Measurements from ENCODE around the gene WRAP73.

WRAP73 gene

GRCh38 chr1:3649342-3650247, at the start of gene WRAP73:
Gene WRAP73, minus strand, starts transcription at chr1:3650103. Its CDS starts 104 bp downstream, at chr1:3649999.
- peak; percentile 93 for DNase-seq

GRCh38 chr1:3699596-3699995, 49.7 kb upstream of the WRAP73 start:
- no peak for DNase-seq

- DNase-seq: no peak
Observed at GRCh38 chr1:3698660-3699408, 48.9 kb upstream of the WRAP73 start.

DNA sequence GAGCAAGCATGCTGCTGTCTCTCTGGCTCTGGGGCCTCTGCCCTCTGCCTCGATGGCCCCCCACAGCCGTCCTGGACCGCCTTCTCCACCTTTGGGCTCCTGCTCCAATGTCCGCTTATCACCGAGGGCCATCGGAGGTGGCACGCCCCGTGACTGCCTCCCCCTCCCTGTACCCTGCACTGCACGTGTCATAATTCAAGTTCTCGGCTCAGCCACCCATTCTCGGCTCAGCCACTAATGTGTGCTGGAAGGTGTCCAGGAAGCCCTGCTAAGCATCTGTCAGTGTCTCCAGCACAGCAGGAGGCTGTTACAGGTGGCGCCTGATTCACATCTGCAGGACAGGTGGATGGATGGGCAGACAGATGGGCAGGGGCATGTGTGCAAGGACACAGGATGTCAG, 47.9 kb upstream of the WRAP73 start:
- DNase-seq: no peak

- no peak for DNase-seq
Observed at GRCh38 chr1:3697104-3697503, 47.2 kb upstream of the WRAP73 start.

GRCh38 chr1:3696689-3697088, 46.8 kb upstream of the WRAP73 start:
- DNase-seq: no peak

DNA sequence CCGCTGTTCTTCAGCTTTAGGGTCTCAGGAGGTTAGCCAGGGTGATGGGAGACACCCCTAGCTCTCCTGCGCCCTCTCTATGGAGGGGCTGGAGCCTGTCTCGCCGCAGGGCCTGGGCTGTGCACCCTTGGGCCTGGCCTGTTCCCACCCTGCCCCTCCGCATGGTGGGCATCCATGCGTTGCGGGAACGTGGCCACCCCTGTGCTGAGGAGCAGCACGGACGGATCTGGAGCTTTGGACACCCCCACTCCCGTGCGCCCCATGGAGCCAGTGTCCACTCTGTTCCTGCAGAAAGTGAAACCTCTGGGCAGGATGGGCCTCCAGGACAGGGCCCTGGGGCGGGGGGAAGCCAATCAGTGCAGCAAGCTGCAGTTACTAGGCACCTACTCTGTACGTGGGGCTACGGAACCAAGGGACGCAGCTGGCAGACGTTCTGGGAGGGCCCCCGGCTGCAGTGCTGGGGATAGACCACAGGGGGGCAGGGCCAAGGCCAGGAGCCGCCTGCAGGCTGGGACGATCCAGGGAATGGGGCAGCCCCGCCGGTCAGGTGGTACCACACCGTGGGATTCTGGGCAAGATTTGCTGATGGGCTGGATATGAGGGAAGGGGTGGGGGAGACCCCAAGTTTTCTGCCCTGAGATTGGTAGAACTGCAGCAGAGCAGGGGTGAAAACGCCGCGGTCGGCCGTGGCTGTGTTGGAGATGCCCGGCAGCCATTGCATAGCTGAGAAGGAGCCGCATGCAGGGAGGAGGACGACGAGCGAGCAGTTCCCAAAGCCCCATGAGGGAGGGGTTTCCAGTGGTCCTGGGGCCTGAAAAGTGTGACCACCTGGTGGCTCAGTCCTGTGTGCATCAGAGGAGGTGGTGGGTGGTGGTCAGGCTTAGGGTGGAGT, 45.7 kb upstream of the WRAP73 start:
- DNase-seq: peak; percentile 6

DNA sequence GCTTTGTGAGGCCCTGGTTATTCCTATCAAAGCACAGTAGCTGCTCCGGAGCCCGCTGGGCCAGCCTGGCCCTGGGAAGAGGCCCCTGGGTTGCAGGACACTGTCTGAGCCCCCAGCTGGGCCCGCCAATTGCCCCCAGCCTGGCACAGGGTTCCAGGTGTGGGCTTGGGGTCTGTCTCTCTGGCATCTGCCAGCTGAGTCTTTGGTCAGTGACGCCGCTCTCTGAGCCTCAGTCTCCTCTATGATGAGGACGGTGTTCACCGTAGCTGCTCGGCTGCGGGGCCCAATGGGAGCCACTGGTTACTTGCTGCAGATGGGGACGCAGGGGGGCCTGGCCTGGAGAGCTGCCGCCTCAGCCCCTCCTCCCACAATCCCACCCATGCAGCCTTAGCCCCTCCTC, 43.4 kb upstream of the WRAP73 start:
- DNase-seq: no peak

GRCh38 chr1:3692598-3692997, 42.7 kb upstream of the WRAP73 start:
- no peak for DNase-seq

DNA sequence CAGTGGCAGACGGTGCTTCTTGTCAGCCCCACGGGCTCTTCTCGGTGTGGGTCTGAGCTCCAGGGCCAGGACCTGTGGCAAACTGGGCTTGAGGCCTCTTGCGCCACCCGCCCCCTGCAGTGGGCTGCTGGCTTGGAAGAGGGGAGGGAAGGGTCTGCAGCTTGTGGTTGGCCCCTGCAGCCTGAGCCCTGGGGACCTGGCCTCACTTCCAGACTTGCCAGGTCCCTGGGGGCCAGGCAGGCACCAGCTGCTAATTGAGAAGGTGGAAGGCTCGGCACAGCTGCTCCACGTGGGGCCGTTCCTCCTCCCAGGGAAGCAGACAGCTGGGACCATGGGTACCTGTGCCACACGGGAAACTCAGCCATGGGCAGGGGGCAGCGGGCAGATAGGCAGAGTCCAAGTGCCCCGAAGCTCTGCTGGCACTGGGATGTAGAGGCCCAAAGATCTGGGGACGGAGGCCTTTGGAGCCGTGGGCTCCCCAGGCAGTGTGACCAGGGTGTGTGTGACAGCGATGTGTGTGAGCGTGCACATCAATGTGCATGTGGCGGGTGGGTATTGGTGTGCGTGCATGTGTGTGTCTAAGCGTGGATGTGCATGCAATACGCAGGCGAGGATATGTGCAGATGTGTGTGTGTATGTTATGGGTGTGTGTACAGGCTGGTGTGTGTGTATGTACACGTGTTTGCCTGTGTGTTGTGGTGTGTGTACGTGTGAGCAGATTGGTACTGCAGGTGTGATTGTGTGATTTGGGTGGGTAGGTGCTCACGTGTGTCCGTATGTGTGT, 41.7 kb upstream of the WRAP73 start:
- no peak for DNase-seq

DNA sequence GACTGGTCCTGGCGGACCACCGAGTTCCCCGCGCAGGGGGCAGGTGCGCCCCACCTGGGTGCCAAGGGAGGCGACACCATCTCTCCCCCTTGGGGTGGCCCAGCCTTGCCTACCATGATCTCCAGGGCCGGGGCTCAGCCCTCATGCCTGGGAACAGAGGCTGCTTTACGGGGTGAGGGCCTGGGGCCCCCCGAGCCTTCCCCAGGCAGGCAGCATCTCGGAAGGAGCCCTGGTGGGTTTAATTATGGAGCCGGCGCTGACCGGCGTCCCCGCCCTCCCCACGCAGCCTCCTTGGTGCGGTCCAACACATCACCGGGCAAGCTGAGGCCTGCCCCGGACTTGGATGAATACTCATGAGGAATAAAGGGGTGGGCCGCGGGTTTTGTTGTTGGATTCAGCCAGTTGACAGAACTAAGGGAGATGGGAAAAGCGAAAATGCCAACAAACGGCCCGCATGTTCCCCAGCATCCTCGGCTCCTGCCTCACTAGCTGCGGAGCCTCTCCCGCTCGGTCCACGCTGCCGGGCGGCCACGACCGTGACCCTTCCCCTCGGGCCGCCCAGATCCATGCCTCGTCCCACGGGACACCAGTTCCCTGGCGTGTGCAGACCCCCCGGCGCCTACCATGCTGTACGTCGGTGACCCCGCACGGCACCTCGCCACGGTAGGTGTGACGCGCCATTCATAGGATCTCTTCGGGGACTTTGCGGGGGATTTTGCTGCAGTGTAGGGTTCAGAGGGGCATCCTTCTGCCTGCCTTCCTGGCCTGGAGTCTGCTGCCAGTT, 40.6 kb upstream of the WRAP73 start:
- no peak for DNase-seq

DNA sequence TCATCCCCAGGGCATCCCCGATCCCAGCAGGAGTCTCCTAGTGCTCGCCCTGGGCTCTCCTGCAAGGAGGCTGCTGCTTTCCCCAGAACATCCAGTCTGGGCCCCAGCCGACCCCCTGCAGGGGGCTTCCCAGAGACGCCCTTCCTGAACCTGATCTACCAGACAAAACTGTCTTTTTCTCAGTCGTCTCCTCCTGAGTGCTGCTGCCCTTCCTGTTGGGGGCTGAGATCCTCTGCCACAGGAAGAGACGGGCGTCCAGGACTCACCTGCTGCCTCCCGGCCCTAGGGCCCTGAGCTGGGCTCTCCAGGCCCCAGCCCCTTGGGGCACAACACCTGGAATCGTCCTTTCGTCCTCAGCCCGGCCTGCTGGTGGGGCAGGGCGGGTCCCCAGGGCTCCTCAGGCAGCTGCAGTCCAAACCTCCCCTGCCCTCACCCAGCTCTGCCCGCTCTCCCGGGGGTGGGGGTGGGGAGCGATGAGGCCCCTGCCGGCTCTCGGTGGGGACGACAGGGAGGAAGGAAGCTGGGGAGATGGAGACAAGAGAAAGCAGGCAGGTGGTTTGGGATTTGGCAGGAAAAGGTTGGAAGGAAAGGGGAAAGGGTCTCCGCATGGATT, 39.3 kb upstream of the WRAP73 start:
- DNase-seq: no peak

DNA sequence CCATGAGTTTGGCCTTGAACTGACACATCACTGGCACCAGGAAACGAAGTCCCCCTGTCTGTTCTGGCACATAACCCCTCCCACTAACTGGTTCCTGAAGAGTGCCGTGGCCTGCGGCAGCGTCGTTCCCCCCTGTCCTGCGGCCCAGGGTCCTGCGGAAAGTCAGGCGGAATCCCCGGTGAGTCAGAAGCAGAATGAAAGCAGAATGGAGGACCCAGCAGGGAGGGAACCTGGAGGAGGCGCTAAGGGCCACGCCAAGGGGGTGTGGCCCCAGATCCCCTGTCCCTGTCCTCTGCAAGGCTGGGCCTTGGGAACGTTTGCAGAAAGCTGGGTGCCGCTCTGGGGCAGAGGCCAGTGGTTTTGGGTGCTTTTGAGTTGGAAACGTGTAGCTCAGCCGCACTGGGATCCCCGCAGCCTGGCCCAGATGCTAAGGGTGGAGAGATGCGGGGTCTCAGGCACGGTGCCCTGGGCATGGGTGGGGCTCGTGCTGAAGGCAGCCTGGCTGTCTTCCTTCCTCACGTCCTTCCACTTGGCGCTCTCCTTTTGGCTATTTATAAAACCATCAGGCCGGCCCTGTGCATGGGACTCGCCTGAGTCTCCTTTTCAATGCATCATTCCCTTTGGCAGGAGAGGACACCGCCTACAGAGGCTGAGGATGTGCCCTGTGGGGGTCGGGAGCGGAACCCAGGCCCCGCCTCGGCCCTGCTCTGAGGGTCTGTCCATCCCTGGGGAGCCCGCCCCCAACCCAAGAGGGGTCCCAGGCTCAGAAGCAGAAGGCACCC, 38.6 kb upstream of the WRAP73 start:
- DNase-seq: peak; percentile 8

GRCh38 chr1:3687504-3687903, 37.6 kb upstream of the WRAP73 start:
- no peak for DNase-seq

GRCh38 chr1:3685906-3686305, 36.0 kb upstream of the WRAP73 start:
- DNase-seq: no peak

GRCh38 chr1:3685222-3685621, 35.3 kb upstream of the WRAP73 start:
- DNase-seq: no peak

DNA sequence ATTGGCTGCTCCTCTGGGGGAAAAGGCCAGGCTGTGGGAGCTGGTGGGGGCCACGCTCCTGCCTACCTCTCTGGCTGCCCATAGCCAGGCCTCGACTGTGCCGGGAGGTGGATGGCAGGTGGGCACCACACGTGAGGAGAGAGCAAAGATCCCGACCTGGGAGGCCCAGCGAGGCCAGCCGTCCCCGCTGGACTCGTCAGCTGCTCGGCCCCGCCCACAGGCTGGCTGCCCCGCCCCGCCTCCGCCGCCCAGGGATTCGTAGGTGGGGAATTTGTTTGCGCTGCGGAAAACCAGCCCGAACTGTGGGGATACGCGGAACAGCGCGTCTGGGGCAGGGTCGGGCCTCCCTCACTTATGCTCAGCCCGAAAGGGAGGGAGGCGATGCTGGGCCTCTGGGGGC, 34.1 kb upstream of the WRAP73 start:
- DNase-seq: no peak

- no peak for DNase-seq
Observed at GRCh38 chr1:3683197-3683596, 33.3 kb upstream of the WRAP73 start.

DNA sequence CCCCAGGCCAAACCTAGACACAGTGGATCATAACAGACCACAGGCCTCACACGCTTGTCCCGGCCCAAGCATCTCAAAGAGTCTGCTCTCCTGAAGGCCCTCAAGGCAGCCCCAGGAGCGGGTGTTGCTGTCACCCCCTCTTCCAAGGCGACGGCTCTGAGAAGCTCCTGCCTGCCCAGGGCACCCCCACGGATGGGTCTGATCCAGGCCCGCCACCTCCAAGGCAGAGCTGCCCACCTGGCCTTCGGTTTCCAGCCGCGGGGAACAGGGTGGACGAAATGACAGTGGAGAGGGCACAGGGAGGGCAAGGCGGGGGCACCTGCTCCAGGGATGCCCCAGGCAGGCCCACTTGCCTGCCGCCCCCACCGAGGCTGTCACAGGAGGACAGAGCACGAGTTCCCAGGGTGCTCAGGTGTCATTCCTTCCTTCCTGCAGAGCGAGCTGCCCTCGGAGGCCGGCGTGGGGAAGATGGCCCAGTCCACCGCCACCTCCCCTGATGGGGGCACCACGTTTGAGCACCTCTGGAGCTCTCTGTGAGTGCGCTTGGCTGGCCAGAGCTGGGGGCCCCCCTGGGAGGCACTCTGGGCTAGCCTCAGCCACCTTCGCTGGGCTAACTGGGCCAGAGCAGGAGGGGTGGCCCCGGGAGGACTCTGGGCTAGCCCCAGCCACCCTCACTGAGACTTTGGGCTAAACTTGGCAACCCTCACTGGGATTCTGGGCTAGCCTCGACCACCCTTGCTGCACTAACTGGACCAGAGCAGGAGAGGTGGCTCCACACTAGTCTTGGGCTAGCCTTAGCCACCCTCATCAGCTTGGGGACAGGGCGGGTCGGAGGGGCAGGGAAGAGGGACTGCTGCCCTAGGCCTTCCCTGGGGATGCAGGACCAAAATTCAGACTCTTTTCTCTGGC, 32.2 kb upstream of the WRAP73 start:
- DNase-seq: no peak
